Activated CD4-positive, alpha-beta T cell treated with anti-CD3 and anti-CD28 coated beads for 1 hour (primary cell): ENCODE data around the gene PLCH1.

ENCODE experiments used
- DNase-seq: peaks from one replicate; pipeline ENCODE4 v3.0.0-alpha.2; 2020

The PLCH1 gene

GRCh38 chr3:155329513-155330048 is 415.3 kb downstream of the PLCH1 start:
- no peak for DNase-seq

DNA sequence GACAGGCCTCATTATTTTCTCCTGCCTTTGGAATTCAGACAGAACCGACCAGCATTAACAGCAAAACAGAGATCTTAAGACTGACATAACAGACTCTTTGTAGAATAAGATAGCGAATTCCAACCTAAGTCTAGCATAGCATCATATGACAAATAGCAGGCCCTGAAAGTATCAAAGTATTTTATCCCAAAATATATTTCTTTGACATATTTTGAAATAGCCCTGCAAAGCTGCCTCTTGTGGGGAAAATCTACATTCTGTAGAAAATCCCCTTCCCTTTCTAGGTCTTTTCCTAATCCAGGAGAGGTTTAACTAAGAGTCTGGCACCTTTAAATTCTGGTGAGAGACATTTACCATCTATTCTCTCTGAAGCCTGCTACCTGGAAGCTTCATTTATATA is 417.0 kb downstream of the PLCH1 start:
- no peak for DNase-seq

- DNase-seq: no peak
Measured at GRCh38 chr3:155327430-155327829, 417.4 kb downstream of the PLCH1 start.

GRCh38 chr3:155326901-155327300 is 418.0 kb downstream of the PLCH1 start:
- no peak for DNase-seq

DNA sequence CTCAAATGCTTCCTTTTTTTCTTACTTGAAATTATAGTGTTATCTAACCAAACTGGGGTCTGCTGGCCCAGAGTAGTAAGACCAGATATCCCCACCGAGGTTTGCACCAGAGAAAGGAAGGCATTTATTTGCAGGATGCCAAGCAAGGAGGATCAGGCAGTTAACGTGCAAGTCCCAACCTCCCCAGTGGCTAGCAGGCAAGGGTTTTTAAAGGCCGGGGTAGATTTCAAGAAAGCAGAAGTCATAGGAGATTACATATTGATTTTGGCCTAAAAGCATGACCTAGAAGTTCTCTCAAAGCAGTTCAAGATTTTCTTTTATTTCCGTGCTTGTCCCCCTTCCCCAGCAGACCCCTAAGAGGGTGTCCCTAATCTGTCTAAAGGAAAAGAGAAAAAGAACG is 418.6 kb downstream of the PLCH1 start:
- DNase-seq: no peak
